Endodermal cell (in vitro differentiated cells): ENCODE measurements around the gene NIPBL. TPM values are rescaled to one million over a fixed set of nuclear protein-coding genes. Genes with fewer than 3 reads are reported as not detected.

Experiments used
- DNase-seq: peaks from one replicate; pipeline ENCODE4 v3.0.0-alpha.2; 2017
- H3K27ac ChIP-seq: 2 replicates; pipeline ENCODE4 v1.5.1; 2013; ENCODE audit warnings: mild to moderate bottlenecking, low read depth, low read length, moderate library complexity
- H3K27me3 ChIP-seq: 2 replicates; pipeline ENCODE4 v1.6.1; 2013; ENCODE audit warnings: mild to moderate bottlenecking, low read length, moderate library complexity; ENCODE audit not compliant: insufficient read depth, control insufficient read depth, poor library complexity, severe bottlenecking
- H3K36me3 ChIP-seq: 2 replicates; pipeline ENCODE4 v1.7.0; 2013; ENCODE audit warnings: mild to moderate bottlenecking, low read length, moderate library complexity; ENCODE audit not compliant: control insufficient read depth, insufficient read depth
- H3K4me1 ChIP-seq: one replicate; pipeline ENCODE4 v1.7.0; 2013; ENCODE audit warnings: low read length; ENCODE audit not compliant: control insufficient read depth, insufficient read depth
- H3K4me3 ChIP-seq: 2 replicates; pipeline ENCODE4 v1.5.1; 2013; ENCODE audit warnings: mild to moderate bottlenecking, low read length, moderate library complexity
- H3K9ac ChIP-seq: 2 replicates; pipeline ENCODE4 v1.6.1; 2013; ENCODE audit warnings: mild to moderate bottlenecking, low read length, moderate library complexity; ENCODE audit not compliant: poor library complexity, severe bottlenecking; ENCODE audit errors: extremely low read depth
- H3K9me3 ChIP-seq: 2 replicates; pipeline ENCODE4 v1.6.1; 2013; ENCODE audit warnings: mild to moderate bottlenecking, low read length, moderate library complexity; ENCODE audit not compliant: control insufficient read depth
- H3K27ac Mint-ChIP-seq: 2 replicates; pipeline ENCODE4 v1.8.0; 2020; ENCODE audit warnings: mixed read lengths
- H3K27me3 Mint-ChIP-seq: 2 replicates; pipeline ENCODE4 v1.8.0; 2021; ENCODE audit warnings: mild to moderate bottlenecking, mixed read lengths; ENCODE audit not compliant: insufficient read depth
- H3K36me3 Mint-ChIP-seq: 2 replicates; pipeline ENCODE4 v1.8.0; 2020; ENCODE audit warnings: low read depth, mixed read lengths
- H3K4me1 Mint-ChIP-seq: 2 replicates; pipeline ENCODE4 v1.8.0; 2020; ENCODE audit warnings: mixed read lengths
- H3K4me3 Mint-ChIP-seq: 2 replicates; pipeline ENCODE4 v1.8.0; 2020; ENCODE audit warnings: mild to moderate bottlenecking, moderate library complexity, mixed read lengths
- H3K9me3 Mint-ChIP-seq: 2 replicates; pipeline ENCODE4 v1.8.0; 2020; ENCODE audit warnings: mild to moderate bottlenecking, mixed read lengths
- CTCF ChIP-seq: fragments of 200-600 bp; sonication (generic); conservative IDR thresholded peaks from 2 replicates; pipeline ENCODE4 v1.5.0; 2021; ENCODE audit warnings: antibody characterized with exemption, mild to moderate bottlenecking
- WGBS, 2 experiments: methylation state at CpG; one replicate each; pipeline versions ENCODE4 v1.1.5 to v1.1.7; 2013; ENCODE audit warnings: missing lambda C conversion rate in 2 of 2, mixed read lengths in 1 of 2; ENCODE audit not compliant: insufficient coverage in 1 of 2, insufficient read length in 1 of 2; 5-methylcytosine and 5-hydroxymethylcytosine counted together
- total RNA-seq, 2 donors: library from RNA; stranded (reverse); fragmentation: NEBNext Ultra II Directional in 1 of 2; extraction: Animal tissue kit (Norgen Biotek cat#: 25700) in 1 of 2; gene quantifications; 2 replicates in 1 of 2; 3 replicates in 1 of 2; pipeline ENCODE4 v1.2.1, GENCODE V29; 2021

The NIPBL gene
- total RNA-seq, 2 donors from 2014 or later, result 63.3 to 65.8 TPM

GRCh38 chr5:36929438-36929837 lies 52.9 kb downstream of the NIPBL start:
- Histone ChIP-seq H3K4me3 (no peak overlapping the region), H3K36me3 (no peaks in the 10 kb centered on the region), H3K27me3 (no peaks in the 10 kb centered on the region), H3K4me1 (no peaks in the 10 kb centered on the region), H3K9me3 (no peaks in the 10 kb centered on the region), H3K27ac (no peak overlapping the region), H3K9ac (no peak overlapping the region)
- Mint-ChIP-seq H3K27ac (no peak overlapping the region), H3K4me1 (peaks cover 4% of the 10 kb centered on the region), H3K27me3 (no peaks in the 10 kb centered on the region), H3K4me3 (no peak overlapping the region), H3K36me3 (peaks cover 3% of the 10 kb centered on the region), H3K9me3 (no peaks in the 10 kb centered on the region)
- no peak for TF ChIP-seq CTCF
- DNase-seq, result no peak

GRCh38 chr5:36932056-36932455 lies 55.5 kb downstream of the NIPBL start:
- Mint-ChIP-seq H3K27ac (peak overlapping the region; percentile 50), H3K9me3 (no peaks in the 10 kb centered on the region), H3K27me3 (no peaks in the 10 kb centered on the region), H3K4me3 (no peak overlapping the region), H3K4me1 (no peaks in the 10 kb centered on the region), H3K36me3 (no peaks in the 10 kb centered on the region)
- no peak for TF ChIP-seq CTCF
- Histone ChIP-seq H3K4me1 (no peaks in the 10 kb centered on the region), H3K9ac (no peak overlapping the region), H3K27ac (no peak overlapping the region), H3K27me3 (no peaks in the 10 kb centered on the region), H3K9me3 (no peaks in the 10 kb centered on the region), H3K4me3 (no peak overlapping the region), H3K36me3 (no peaks in the 10 kb centered on the region)
- 96% methylated on average over 4 of the region's 4 CpGs; no CpG with 5 or more reads in 1 of the 2 experiments for WGBS, 2 experiments
- no peak for DNase-seq

GRCh38 chr5:36932699-36933098 lies 56.1 kb downstream of the NIPBL start:
- Histone ChIP-seq H3K9ac (no peak overlapping the region), H3K9me3 (no peaks in the 10 kb centered on the region), H3K36me3 (no peaks in the 10 kb centered on the region), H3K4me1 (no peaks in the 10 kb centered on the region), H3K27me3 (no peaks in the 10 kb centered on the region), H3K4me3 (no peak overlapping the region), H3K27ac (no peak overlapping the region)
- Mint-ChIP-seq H3K4me3 (no peak overlapping the region), H3K9me3 (no peaks in the 10 kb centered on the region), H3K36me3 (no peaks in the 10 kb centered on the region), H3K27ac (no peak overlapping the region), H3K27me3 (no peaks in the 10 kb centered on the region), H3K4me1 (no peaks in the 10 kb centered on the region)
- no peak for TF ChIP-seq CTCF
- WGBS, 2 experiments, result 100% methylated on average over 1 of the region's 1 CpG; no CpG with 5 or more reads in 1 of the 2 experiments
- DNase-seq, result no peak
